K562 treated with DMSO at 1 percent for 12 hours (cell line): ENCODE measurements around the gene CLEC1B. TPM values are rescaled to one million over a fixed set of nuclear protein-coding genes. Genes with fewer than 3 reads are reported as not detected.

Experiments used
- total RNA-seq: library from RNA; unstranded; fragments of 300-600 nt; gene quantifications from 2 replicates; pipeline ENCODE4 v1.2.3, GENCODE V29; 2022; ENCODE audit not compliant: insufficient read depth

Gene CLEC1B
- not detected in 2 replicates for total RNA-seq

DNA sequence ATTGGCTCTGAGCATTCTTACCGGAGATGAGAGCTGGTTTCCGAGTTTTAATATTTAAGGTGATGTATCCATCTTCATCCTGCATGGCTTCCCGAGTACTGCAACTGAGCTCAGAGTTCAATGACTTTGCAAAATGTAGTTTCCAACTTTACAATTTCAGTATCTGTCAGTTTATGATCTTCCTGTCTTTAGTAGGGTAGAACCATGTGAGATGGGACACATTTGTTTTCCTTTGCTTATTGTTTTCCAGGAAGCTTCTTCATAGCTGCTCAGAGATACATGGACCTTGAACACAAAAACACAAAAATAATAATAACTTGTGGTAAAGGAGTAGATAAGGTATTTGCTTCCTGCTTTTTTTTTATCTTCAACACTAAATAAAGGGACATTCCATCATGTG, at the start of gene CLEC1B:
Gene CLEC1B, minus strand, starts transcription at position 106 of the 400 bp plus-strand sequence. Its CDS starts 21 bp downstream, at position 85.

GRCh38 chr12:10030446-10030845, 31.5 kb upstream of the CLEC1B start, which contains the start of gene CLEC9A:
CLEC9A (plus strand) TSS chr12:10030682; CDS start chr12:10052688, 22,006 bp downstream.

GRCh38 chr12:9971181-9971580, 27.7 kb downstream of the CLEC1B start, which contains the start of gene CLEC12A:
CLEC12A (plus strand) TSS chr12:9971409; CDS start chr12:9971597, 188 bp downstream.

Other genes starting within 250 kb of the CLEC1B start
- 12.1 and 23.8 TPM in 2 replicates for gene CD69, start 238.2 kb downstream of the CLEC1B start, total RNA-seq
- gene KLRF1, start 171.6 kb downstream of the CLEC1B start, total RNA-seq = not detected in 2 replicates
- gene CLEC2B, start 129.8 kb downstream of the CLEC1B start, total RNA-seq = 1.2 and 1.4 TPM in 2 replicates
- gene KLRF2, start 117.6 kb downstream of the CLEC1B start, total RNA-seq = not detected in 2 replicates
- gene CLEC2A, start 66.8 kb downstream of the CLEC1B start, total RNA-seq = not detected in 2 replicates
- gene CLEC12A, start 27.7 kb downstream of the CLEC1B start, total RNA-seq = not detected in 2 replicates
- not detected in 2 replicates for gene CLEC12B, start 11.5 kb upstream of the CLEC1B start, total RNA-seq
- not detected in 2 replicates for gene CLEC9A, start 31.6 kb upstream of the CLEC1B start, total RNA-seq
- not detected in 2 replicates for gene CLEC1A, start 99.9 kb upstream of the CLEC1B start, total RNA-seq
- gene CLEC7A, start 131.1 kb upstream of the CLEC1B start, total RNA-seq = not detected in 2 replicates
- gene OLR1, start 173.0 kb upstream of the CLEC1B start, total RNA-seq = not detected in 2 replicates
- not detected in 2 replicates for gene TMEM52B, start 179.9 kb upstream of the CLEC1B start, total RNA-seq
- gene GABARAPL1, start 213.8 kb upstream of the CLEC1B start, total RNA-seq = 14.5 and 33.0 TPM in 2 replicates